Loucy (cell line): Measurements from ENCODE around the gene SAMD14.
A peak's percentile ranks its signal among the peaks of the same experiment; 100 is the strongest.

Source experiments
- H2AFZ ChIP-seq: fragments of 200-600 bp; sonication (generic); 2 replicates; pipeline ENCODE4 v1.6.0; 2016; ENCODE audit warnings: antibody characterized with exemption, mild to moderate bottlenecking, low read length, moderate library complexity
- H3F3A ChIP-seq: fragments of 200-600 bp; 2 replicates; pipeline ENCODE4 v1.6.0; 2016; ENCODE audit warnings: antibody characterized with exemption, low read depth, mild to moderate bottlenecking
- H3K27me3 ChIP-seq: fragments of 200-600 bp; sonication (generic); 2 replicates; pipeline ENCODE4 v1.6.1; 2014; ENCODE audit warnings: low read length, mild to moderate bottlenecking; ENCODE audit not compliant: insufficient read depth, poor library complexity, severe bottlenecking
- H3K36me3 ChIP-seq: fragments of 200-600 bp; sonication (generic); 2 replicates; pipeline ENCODE4 v1.6.1; 2016; ENCODE audit warnings: low read length; ENCODE audit not compliant: insufficient read depth
- H3K4me1 ChIP-seq: fragments of 200-600 bp; sonication (generic); 2 replicates; pipeline ENCODE4 v1.5.1; 2014; ENCODE audit warnings: low read length, mild to moderate bottlenecking; ENCODE audit not compliant: insufficient read depth, poor library complexity, severe bottlenecking
- H3K4me2 ChIP-seq: fragments of 200-600 bp; sonication (generic); 2 replicates; pipeline ENCODE4 v1.6.0; 2014; ENCODE audit warnings: antibody characterized with exemption, low read length, low read depth, mild to moderate bottlenecking; ENCODE audit not compliant: poor library complexity, severe bottlenecking
- H3K4me3 ChIP-seq: fragments of 200-600 bp; sonication (generic); 2 replicates; pipeline ENCODE4 v1.5.1; 2014; ENCODE audit warnings: low read length, mild to moderate bottlenecking, mixed read lengths; ENCODE audit not compliant: poor library complexity, severe bottlenecking
- H3K79me2 ChIP-seq: fragments of 200-600 bp; sonication (generic); 2 replicates; pipeline ENCODE4 v1.6.1; 2014; ENCODE audit warnings: low read length; ENCODE audit not compliant: insufficient read depth
- H3K9ac ChIP-seq: fragments of 200-600 bp; sonication (generic); 2 replicates; pipeline ENCODE4 v1.6.0; 2014; ENCODE audit warnings: mild to moderate bottlenecking, low read depth, low read length, moderate library complexity; ENCODE audit not compliant: poor library complexity, severe bottlenecking
- H3K9me2 ChIP-seq: fragments of 200-600 bp; sonication (generic); replicated peaks from 2 replicates; pipeline ENCODE4 v1.6.1; 2016; ENCODE audit warnings: low read depth, low read length, mixed read lengths
- H3K9me3 ChIP-seq: fragments of 200-600 bp; sonication (generic); 2 replicates; pipeline ENCODE4 v1.6.1; 2014; ENCODE audit warnings: mild to moderate bottlenecking, antibody characterized with exemption, low read length, low read depth; ENCODE audit not compliant: insufficient read depth
- H4K20me1 ChIP-seq: fragments of 200-600 bp; sonication (generic); 2 replicates; pipeline ENCODE4 v1.6.0; 2014; ENCODE audit warnings: antibody characterized with exemption, low read length, mild to moderate bottlenecking; ENCODE audit not compliant: insufficient read depth, poor library complexity, severe bottlenecking
- EZH2phosphoT487 ChIP-seq: fragments of 200-600 bp; IDR thresholded peaks from 2 replicates; pipeline ENCODE4 v1.6.1; 2018; ENCODE audit warnings: antibody characterized with exemption, mild to moderate bottlenecking, moderate library complexity, borderline replicate concordance
- TF ChIP-seq, protein P1 (sequence below): fragments of 200-600 bp; sonication (generic); conservative IDR thresholded peaks from 2 replicates; pipeline ENCODE4 v1.5.1; 2014; ENCODE audit warnings: mild to moderate bottlenecking, antibody characterized with exemption, low read length

Gene SAMD14

GRCh38 chr17:50169121-50169764 lies 39.3 kb upstream of the SAMD14 start:
- H3K79me2 ChIP-seq, result no peaks in the 10 kb centered on the region
- no peaks in the 10 kb centered on the region for H3K27me3 ChIP-seq
- no peaks in the 10 kb centered on the region for H3K4me1 ChIP-seq
- no peak overlapping the region for H3K4me3 ChIP-seq
- H3K9ac ChIP-seq, result no peak overlapping the region
- no peak for TF ChIP-seq EZH2phosphoT487
- TF ChIP-seq, protein P1, sequence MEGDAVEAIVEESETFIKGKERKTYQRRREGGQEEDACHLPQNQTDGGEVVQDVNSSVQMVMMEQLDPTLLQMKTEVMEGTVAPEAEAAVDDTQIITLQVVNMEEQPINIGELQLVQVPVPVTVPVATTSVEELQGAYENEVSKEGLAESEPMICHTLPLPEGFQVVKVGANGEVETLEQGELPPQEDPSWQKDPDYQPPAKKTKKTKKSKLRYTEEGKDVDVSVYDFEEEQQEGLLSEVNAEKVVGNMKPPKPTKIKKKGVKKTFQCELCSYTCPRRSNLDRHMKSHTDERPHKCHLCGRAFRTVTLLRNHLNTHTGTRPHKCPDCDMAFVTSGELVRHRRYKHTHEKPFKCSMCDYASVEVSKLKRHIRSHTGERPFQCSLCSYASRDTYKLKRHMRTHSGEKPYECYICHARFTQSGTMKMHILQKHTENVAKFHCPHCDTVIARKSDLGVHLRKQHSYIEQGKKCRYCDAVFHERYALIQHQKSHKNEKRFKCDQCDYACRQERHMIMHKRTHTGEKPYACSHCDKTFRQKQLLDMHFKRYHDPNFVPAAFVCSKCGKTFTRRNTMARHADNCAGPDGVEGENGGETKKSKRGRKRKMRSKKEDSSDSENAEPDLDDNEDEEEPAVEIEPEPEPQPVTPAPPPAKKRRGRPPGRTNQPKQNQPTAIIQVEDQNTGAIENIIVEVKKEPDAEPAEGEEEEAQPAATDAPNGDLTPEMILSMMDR, result peak; percentile 93
- no peaks in the 10 kb centered on the region for H3K9me2 ChIP-seq
- H4K20me1 ChIP-seq, result no peaks in the 10 kb centered on the region
- no peak overlapping the region for H2AFZ ChIP-seq
- no peaks in the 10 kb centered on the region for H3K9me3 ChIP-seq
- H3K36me3 ChIP-seq, result no peaks in the 10 kb centered on the region
- no peaks in the 10 kb centered on the region for H3F3A ChIP-seq
- H3K4me2 ChIP-seq, result no peak overlapping the region

DNA sequence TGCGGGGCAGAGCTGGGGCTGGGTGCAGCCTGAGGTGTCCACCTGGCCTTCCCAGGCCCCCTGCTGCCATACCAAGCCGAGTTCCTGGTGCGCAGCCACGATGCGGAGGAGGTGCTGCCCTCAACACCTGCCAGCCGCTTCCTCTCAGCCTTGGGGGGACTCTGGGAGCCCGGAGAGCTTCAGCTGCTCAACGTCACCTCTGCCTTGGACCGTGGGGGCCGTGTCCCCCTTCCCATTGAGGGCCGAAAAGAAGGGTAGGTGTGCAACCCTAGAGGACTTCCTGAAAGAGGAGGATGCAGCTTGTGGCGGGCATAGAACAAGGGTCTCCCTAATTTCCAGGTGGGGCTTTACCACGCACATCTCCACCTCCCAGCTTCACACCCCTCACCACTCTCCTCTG lies 38.4 kb upstream of the SAMD14 start:
- H3K9me3 ChIP-seq, result no peaks in the 10 kb centered on the region
- H3K9ac ChIP-seq, result no peak overlapping the region
- no peaks in the 10 kb centered on the region for H3F3A ChIP-seq
- no peaks in the 10 kb centered on the region for H3K36me3 ChIP-seq
- H3K27me3 ChIP-seq, result no peaks in the 10 kb centered on the region
- no peaks in the 10 kb centered on the region for H4K20me1 ChIP-seq
- no peaks in the 10 kb centered on the region for H3K9me2 ChIP-seq
- H3K79me2 ChIP-seq, result no peaks in the 10 kb centered on the region
- H3K4me1 ChIP-seq, result no peaks in the 10 kb centered on the region
- TF ChIP-seq, protein P1, result no peak
- TF ChIP-seq EZH2phosphoT487, result no peak
- H2AFZ ChIP-seq, result no peak overlapping the region
- no peak overlapping the region for H3K4me3 ChIP-seq
- H3K4me2 ChIP-seq, result no peak overlapping the region

DNA sequence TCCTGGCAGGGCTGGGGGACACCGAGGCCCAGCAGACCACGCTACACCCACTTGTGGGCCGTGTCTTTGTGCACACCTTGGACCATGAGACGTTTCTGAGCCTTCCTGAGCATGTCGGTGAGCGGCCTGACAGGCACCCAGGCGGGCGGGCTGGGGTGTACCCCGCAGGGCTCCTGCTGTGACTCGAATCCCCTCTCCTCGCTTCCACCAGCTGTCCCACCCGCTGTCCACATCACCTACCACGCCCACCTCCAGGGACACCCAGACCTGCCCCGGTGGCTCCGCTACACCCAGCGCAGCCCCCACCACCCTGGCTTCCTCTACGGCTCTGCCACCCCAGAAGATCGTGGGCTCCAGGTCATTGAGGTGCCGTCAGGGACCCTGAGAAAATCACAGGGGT lies 37.4 kb upstream of the SAMD14 start:
- no peaks in the 10 kb centered on the region for H3K9me3 ChIP-seq
- no peaks in the 10 kb centered on the region for H3K4me1 ChIP-seq
- H3K9ac ChIP-seq, result no peak overlapping the region
- no peaks in the 10 kb centered on the region for H4K20me1 ChIP-seq
- H3K79me2 ChIP-seq, result no peaks in the 10 kb centered on the region
- no peak overlapping the region for H3K4me2 ChIP-seq
- no peaks in the 10 kb centered on the region for H3K36me3 ChIP-seq
- H2AFZ ChIP-seq, result no peak overlapping the region
- H3K27me3 ChIP-seq, result no peaks in the 10 kb centered on the region
- H3K4me3 ChIP-seq, result no peak overlapping the region
- no peaks in the 10 kb centered on the region for H3F3A ChIP-seq
- no peaks in the 10 kb centered on the region for H3K9me2 ChIP-seq
- TF ChIP-seq EZH2phosphoT487, result no peak
- TF ChIP-seq, protein P1, result no peak
